GM23338 (cell line): Measurements from ENCODE around the gene ID4.

Experiments
- CTCF ChIP-seq, 2 experiments: fragments of 200-600 bp in 1 of 2; sonication (generic) in 1 of 2; conservative IDR thresholded peaks; 2 replicates each; pipeline versions ENCODE4 v1.5.1 to v1.6.1; 2016 to 2017; ENCODE audit warnings: antibody characterized with exemption in 2 of 2, low read depth in 2 of 2, mild to moderate bottlenecking in 2 of 2, moderate library complexity in 1 of 2
- EZH2 ChIP-seq: fragments of 200-600 bp; sonication (generic); IDR thresholded peaks from one replicate; pipeline ENCODE4 v1.8.0; 2017; ENCODE audit warnings: antibody characterized with exemption, mild to moderate bottlenecking, low read depth; ENCODE audit not compliant: unreplicated experiment

GRCh38 chr6:19852090-19852457 is 14.9 kb downstream of the ID4 start:
- TF ChIP-seq CTCF (conservative IDR thresholded peaks at IDR 0.05; ENCODE audit: low read depth in 2 of 2), result no peak
- TF ChIP-seq EZH2, result no peak
